ENCODE data around the gene AKT1. TPM values are rescaled to one million over a fixed set of nuclear protein-coding genes. Genes with fewer than 3 reads are reported as not detected.

The AKT1 gene
- total and polyA plus RNA-seq, 2 experiments from 2014 or later = 19.2 to 78.7 TPM

GRCh38 chr14:104827177-104828055 lies 31.9 kb upstream of the AKT1 start (continued):
- TF ChIP-seq, protein P1, sequence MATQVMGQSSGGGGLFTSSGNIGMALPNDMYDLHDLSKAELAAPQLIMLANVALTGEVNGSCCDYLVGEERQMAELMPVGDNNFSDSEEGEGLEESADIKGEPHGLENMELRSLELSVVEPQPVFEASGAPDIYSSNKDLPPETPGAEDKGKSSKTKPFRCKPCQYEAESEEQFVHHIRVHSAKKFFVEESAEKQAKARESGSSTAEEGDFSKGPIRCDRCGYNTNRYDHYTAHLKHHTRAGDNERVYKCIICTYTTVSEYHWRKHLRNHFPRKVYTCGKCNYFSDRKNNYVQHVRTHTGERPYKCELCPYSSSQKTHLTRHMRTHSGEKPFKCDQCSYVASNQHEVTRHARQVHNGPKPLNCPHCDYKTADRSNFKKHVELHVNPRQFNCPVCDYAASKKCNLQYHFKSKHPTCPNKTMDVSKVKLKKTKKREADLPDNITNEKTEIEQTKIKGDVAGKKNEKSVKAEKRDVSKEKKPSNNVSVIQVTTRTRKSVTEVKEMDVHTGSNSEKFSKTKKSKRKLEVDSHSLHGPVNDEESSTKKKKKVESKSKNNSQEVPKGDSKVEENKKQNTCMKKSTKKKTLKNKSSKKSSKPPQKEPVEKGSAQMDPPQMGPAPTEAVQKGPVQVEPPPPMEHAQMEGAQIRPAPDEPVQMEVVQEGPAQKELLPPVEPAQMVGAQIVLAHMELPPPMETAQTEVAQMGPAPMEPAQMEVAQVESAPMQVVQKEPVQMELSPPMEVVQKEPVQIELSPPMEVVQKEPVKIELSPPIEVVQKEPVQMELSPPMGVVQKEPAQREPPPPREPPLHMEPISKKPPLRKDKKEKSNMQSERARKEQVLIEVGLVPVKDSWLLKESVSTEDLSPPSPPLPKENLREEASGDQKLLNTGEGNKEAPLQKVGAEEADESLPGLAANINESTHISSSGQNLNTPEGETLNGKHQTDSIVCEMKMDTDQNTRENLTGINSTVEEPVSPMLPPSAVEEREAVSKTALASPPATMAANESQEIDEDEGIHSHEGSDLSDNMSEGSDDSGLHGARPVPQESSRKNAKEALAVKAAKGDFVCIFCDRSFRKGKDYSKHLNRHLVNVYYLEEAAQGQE (IDR thresholded peaks at IDR 0.05; ENCODE audit: unreplicated experiment) = no peak

- H3K4me1 Mint-ChIP-seq = peaks cover 8% of the 10 kb centered on the region
- peaks cover 19% of the 10 kb centered on the region for H3K9me3 Mint-ChIP-seq
- Histone ChIP-seq H3K79me2 (replicated peaks; ENCODE audit: insufficient read depth) (no peaks in the 10 kb centered on the region), H2AFZ (peak overlapping the region; percentile 84), H3F3A (replicated peaks; ENCODE audit: low read depth) (no peaks in the 10 kb centered on the region), H3K4me3 (peak overlapping the region; percentile 73), H3K9me2 (ENCODE audit: insufficient read depth) (peaks cover 17% of the 10 kb centered on the region), H4K20me1 (replicated peaks; ENCODE audit: insufficient read depth) (no peaks in the 10 kb centered on the region), H3K4me2 (peak overlapping the region; percentile 88), H3K36me3 (ENCODE audit: insufficient read depth) (no peaks in the 10 kb centered on the region), H3K4me1 (ENCODE audit: insufficient read depth) (peaks cover 3% of the 10 kb centered on the region; the same call in 1 of the 2 replicates), H3K27me3 (ENCODE audit: insufficient read depth) (peaks cover 26% of the 10 kb centered on the region), H3K27ac (ENCODE audit: low read depth) (no peak overlapping the region)
- TF ChIP-seq ZNF331 (CRISPR knock-in tag; IDR thresholded peaks at IDR 0.05; ENCODE audit: low read depth) (no peak), EZH2 (IDR thresholded peaks at IDR 0.05; ENCODE audit: low read depth, unreplicated experiment) (peak; percentile 30)
- peak overlapping the region; percentile 78 for H3K4me3 Mint-ChIP-seq
- peaks cover 40% of the 10 kb centered on the region for H3K27me3 Mint-ChIP-seq (ENCODE audit: insufficient read depth, low read depth, poor library complexity)
- H3K36me3 Mint-ChIP-seq (ENCODE audit: low read depth) = peaks cover 8% of the 10 kb centered on the region; the same call in 2 of the 3 replicates
- H3K27ac Mint-ChIP-seq = no peak overlapping the region
- peak; percentile 13 for DNase-seq (ENCODE audit: low spot score)
- ATAC-seq = no peak
These were observed 31.3 kb upstream of the AKT1 start for GRCh38 chr14:104826861-104827176.

DNA sequence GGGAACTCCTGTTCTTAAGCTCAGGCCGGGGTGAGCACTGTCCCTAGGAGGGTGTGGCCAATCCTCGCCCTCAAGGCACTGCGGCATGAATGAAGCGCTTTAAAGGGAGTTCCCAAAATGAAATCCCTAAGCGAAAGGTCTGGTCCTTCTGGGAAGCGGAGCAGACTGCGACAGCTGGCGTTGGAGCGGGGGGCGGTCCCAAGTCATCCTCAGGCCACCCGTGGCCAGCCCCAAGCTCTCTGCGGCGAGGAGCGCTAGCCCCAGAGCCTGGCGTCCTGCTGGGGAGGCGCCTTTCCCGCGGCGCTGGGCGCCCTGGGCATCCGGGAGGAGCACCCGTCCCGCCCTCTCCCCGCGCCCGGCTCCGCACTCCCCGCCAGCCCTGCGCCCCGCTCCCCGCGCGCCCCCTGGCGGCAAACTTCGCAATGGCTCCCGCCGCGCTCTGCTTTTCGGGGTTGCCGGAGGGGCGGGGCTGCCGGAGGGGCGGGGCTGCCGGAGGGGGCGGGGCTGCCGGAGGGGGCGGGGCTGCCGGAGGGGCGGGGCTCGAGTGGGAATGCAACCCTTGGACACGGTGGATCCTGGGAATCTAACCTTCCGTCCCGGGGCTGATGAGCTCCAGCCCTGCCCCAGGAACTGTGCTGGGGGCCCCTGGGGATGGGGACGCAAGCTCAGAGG lies 30.8 kb upstream of the AKT1 start:
- peaks cover 19% of the 10 kb centered on the region for H3K9me3 Mint-ChIP-seq
- DNase-seq (ENCODE audit: low spot score) (peak; percentile 84), ATAC-seq (peak; percentile 73)
- Histone ChIP-seq H3K9me2 (ENCODE audit: insufficient read depth) (peaks cover 17% of the 10 kb centered on the region), H3K4me1 (ENCODE audit: insufficient read depth) (peaks cover 3% of the 10 kb centered on the region; the same call in 1 of the 2 replicates), H3K79me2 (replicated peaks; ENCODE audit: insufficient read depth) (no peaks in the 10 kb centered on the region), H3K27me3 (ENCODE audit: insufficient read depth) (peaks cover 26% of the 10 kb centered on the region), H3F3A (replicated peaks; ENCODE audit: low read depth) (no peaks in the 10 kb centered on the region), H4K20me1 (replicated peaks; ENCODE audit: insufficient read depth) (no peaks in the 10 kb centered on the region), H3K27ac (ENCODE audit: low read depth) (no peak overlapping the region), H3K4me2 (peak overlapping the region; percentile 91), H3K36me3 (ENCODE audit: insufficient read depth) (no peaks in the 10 kb centered on the region), H2AFZ (peak overlapping the region; percentile 96), H3K4me3 (peak overlapping the region; percentile 73)
- H3K4me3 Mint-ChIP-seq = peak overlapping the region; percentile 78
- peaks cover 43% of the 10 kb centered on the region for H3K27me3 Mint-ChIP-seq (ENCODE audit: insufficient read depth, low read depth, poor library complexity)
- H3K36me3 Mint-ChIP-seq (ENCODE audit: low read depth) = peaks cover 8% of the 10 kb centered on the region; the same call in 2 of the 3 replicates
- no peak overlapping the region for H3K27ac Mint-ChIP-seq
- H3K4me1 Mint-ChIP-seq = peaks cover 10% of the 10 kb centered on the region
- TF ChIP-seq CTCF (conservative IDR thresholded peaks at IDR 0.05; ENCODE audit: low read depth in 2 of 2) (peak; percentile 44 to 83), ZNF462 (CRISPR knock-in tag; IDR thresholded peaks at IDR 0.05) (no peak)

All from GM23338 (cell line).